Measurements from ENCODE around the gene PHF19.

PHF19 gene

GRCh38 chr9:120913647-120914264 is 36.8 kb upstream of the PHF19 start:
- no peak for DNase-seq

DNA sequence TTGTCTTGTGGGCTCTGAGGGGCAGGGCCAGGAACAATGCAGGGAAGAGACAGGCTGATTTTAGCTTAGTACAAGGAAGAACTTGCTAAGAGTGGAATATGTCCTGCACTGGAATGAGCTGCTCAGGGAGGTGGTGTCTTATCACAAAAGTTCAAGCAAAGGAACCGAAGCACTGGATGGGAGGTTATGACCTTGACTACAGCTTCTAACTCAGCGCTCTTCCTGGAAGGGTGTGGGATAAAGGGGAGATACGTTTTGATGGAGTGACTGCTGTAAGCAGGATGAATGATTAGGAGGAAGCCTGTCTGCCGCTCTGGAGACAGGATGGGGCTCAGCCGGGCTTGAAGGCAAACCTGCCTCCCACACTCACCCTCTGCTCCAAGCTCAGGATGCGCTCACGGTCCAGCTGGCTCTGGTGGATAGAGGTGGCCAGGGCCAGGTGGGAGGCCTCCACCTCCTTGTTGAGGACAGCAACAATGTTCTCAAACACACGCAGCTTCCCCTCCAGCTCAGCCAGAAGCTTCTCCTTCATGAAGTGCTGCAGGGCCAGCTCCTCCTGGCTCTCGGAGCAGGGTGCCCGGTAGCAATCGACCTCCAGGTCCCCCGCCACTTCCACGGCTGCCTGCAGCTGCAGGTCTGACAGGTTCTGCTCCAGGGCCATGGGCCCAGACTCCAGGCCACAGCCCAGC is 36.1 kb upstream of the PHF19 start:
- no peak for DNase-seq

- DNase-seq, result no peak
These were observed 34.4 kb upstream of the PHF19 start for GRCh38 chr9:120911295-120911837.

- DNase-seq, result no peak
These were observed 33.7 kb upstream of the PHF19 start for GRCh38 chr9:120910643-120911042.

DNA sequence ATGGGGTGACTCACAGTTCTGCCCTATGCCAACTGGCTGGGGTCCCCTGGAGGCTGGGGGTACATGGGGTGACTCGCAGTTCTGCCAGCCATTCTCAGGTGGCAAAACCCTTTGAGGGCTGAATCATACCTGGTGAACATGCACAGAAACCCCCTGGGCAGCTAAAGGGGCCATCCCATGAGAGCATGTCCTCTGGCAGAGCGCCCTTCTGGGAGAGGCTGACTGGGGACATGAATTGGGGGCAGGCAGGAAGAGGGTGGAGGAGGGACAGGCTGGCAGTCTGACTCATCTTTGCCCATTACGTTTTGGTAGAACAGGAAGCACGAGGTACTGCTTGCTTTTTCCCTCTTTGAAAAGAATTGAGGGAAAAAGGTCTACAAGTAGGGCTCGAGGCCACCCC is 32.9 kb upstream of the PHF19 start:
- DNase-seq, result no peak

DNA sequence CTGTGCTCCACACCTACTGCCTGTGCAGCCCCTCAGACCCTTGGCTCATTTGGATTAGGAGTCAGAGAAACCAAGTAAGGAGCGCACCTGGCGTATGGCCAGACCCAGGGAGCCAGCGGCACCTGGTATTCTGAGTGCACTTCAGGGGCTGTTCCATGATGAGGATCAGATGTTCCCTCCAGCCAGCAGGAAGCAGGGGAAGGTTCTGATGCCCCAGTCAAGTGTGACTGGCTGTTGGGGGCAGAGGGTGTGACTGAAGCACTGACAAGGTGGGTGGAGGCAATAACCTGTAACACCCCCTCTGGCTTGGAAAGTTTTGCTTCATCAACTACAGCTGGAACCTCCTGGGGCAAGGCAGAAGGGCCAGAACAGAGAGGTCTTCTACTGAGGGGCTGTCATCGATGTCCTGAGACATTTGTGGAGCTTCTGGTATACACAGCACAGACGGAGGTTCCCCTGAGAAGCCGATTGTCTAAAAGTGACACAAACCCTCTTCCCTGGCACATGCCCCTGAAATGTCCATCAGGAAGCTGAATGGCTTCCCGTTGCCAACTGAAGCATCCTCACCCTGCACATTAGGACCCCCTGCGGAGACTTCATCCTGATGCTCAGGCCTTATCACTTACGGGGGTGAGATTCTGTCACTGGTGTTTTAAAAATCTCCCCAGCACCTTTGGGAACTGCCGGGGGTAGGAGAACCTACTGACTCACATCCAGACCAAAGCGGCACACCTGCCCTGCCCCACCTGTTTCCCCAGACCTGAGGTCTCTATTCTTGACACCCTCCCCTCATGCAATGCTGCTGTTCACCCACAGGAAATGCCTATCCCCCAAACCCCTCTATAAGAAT is 28.6 kb upstream of the PHF19 start:
- no peak for DNase-seq

DNA sequence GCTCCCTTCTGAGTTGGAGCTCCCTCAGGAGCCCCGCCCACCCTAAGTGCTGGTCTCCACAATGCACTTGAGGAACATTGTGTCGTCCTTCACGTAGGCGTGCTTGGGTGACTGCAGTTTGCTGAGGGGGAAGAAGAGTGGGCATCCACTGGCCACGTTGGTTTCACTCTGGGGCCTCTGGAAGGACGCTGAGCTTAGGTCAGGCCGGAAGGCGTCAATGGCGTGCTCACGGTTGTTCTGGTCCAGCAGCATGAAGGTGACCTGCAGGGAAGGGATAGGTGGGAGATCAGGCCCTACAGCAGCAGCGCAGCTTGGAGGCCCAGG is 28.0 kb upstream of the PHF19 start:
- DNase-seq, result no peak

- no peak for DNase-seq
These were observed 27.3 kb upstream of the PHF19 start for GRCh38 chr9:120904061-120904977.

GRCh38 chr9:120902569-120903535 is 25.9 kb upstream of the PHF19 start:
- DNase-seq, result no peak

DNA sequence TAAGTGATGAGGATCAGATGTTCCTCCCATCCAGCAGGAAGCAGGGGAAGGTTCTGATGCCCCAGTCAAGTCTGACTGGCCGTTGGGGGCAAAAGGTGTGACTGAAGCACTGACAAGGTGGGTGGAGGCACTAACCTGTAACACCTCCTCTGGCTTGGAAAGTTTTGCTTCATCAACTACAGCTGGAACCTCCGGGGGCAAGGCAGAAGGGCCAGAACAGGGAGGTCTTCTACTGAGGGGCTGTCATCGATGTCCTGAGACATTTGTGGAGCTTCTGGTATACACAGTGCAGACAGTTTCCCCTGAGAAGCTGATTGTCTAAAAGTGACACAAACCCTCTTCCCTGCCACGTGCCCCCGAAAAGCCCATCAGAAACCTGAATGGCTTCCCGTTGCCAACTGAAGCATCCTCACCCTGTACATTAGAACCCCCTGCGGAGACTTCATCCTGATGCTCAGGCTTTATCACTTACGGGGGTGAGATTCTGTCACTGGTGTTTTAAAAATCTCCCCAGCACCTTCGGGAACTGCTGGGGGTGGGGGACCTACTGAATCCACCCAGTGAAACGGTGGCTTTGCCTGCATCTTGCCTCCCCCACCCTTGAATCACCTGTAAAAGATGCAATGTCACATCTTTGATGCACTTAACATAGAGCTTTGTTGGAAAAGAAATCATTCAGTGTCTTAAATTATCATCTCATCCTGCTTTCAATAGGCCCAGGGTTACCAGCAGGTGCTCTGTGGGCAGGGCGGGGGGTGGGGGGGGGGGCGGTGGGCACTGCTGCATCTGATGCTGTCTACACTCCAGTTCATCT is 25.0 kb upstream of the PHF19 start:
- DNase-seq, result no peak

DNA sequence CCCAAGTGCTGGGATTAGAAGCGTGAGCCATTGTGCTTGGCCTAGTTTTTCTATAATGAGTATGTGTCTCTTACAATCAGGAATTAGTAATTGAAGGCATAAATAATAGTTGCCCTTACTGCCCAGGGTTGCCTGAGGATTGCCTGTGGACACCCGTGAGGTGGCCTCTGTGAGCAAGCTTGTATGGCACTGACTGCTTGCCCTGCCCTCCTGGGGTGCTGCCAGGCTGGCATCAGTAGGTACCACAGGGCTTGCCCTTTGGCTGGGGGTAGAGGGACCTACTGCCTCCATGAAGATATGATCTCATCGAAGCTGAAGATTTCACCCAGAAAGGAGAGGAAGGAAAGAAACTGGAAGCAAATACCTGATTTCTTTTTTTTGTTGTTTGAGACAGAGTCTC is 23.8 kb upstream of the PHF19 start:
- DNase-seq, result no peak

DNA sequence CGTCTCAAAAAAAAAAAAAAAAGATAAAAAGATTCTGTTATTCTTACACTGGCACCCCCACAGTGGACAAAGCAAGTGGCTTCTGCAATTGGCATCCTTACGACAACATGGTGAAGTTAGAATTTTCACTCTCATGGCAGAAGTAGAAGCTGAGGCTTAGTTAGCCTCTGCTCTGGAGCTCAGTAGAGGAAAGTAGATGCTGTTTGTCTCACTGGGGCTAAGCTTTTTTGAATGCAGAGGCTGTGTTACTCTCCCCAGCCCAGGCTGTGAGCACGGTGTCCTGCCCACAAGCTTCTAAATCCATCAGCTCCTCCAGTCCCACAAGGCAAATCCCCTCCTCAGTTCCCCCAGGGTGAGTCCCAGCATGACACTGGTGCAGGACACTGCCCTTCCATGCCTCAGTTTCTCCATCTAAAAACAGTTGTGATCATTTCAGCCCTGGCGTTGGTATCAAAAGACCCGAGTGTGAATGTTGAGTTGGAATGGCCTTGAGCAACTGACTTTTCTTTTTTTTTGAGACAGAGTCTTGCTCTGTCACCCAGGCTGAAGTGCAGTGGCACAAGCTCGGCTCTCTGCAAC is 22.6 kb upstream of the PHF19 start:
- no peak for DNase-seq

DNA sequence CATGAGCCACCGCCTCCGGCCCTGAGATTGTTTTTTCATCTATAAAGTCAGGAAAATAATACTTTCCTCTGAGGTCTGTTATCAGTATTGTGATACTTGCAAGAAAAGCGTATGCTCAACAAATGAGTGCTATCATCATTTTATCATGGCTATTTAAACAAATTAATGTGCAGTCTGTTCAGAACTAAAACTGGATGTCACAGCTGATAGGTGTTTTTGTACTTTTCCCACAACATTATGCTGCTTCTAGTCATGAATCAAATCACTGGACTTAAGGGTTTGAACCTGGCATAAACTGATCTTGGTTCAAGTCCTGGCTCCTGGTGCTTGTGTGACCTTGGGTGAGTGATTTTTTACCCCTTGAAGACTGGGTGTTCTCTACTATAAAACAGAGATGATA is 21.4 kb upstream of the PHF19 start:
- DNase-seq, result no peak

GRCh38 chr9:120895951-120896350 is 19.0 kb upstream of the PHF19 start:
- no peak for DNase-seq

DNA sequence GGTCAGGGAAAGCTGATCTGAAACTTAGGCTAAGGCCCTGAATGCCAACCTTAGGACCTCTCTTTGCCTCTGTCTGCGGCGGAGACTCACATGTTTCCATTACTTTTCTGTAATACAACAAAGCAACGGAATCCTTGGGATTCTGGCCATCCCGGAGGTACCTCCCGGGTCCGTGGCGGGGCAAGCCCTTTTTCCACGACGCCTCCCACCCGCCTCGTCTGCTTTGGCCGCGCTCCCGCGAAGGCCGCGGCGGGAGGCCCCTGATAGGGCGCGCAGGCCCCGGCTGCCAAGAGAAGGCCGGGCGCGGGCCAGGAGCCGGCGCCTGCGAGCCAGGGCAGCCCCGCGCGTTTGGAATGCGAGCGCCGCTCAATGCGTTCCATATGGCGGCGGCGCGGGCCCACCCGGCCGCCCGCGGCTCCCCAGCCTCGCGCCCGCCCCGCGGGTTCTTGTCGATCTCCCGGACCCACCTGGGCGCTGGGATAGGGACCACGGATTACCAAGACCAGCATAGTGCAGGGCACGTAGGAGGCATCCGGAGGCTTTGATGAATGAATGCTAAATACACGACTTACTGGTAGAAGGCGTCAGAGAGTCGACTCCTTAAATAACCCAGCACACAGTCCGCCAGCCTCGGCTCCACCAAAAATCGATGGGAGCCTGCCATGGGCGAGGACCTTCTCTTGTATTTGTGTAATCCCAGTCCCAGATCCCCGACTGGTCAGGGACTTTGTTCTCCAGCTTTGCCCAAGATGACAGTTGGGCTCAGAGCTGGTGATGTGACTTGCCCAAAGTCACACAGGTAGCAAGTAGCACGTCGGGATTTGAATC is 17.5 kb upstream of the PHF19 start:
- DNase-seq, result no peak

GRCh38 chr9:120893611-120894307 is 16.8 kb upstream of the PHF19 start:
- peak; percentile 56 for DNase-seq

GRCh38 chr9:120892748-120893610 is 16.0 kb upstream of the PHF19 start:
- peak; percentile 67 for DNase-seq

All from activated CD8-positive, alpha-beta memory T cell treated with anti-CD3 and anti-CD28 coated beads, Interleukin-2, amount 50 U/mL, for 48 hours (primary cell).